Keratinocyte (primary cell): ENCODE data around the gene TTC39C. TPM values are rescaled to one million over a fixed set of nuclear protein-coding genes. Genes with fewer than 3 reads are reported as not detected.

ENCODE experiments used
- DNase-seq: peaks from one replicate; pipeline ENCODE4 v3.0.0-alpha.2; 2011; ENCODE audit warnings: low read depth, missing footprints, low spot score
- FAIRE-seq: peaks from 2 replicates; lab custom pipeline; 2011; peaks lifted over from hg19 to GRCh38; lab: Jason Lieb, UNC
- H2AFZ ChIP-seq: 2 replicates; pipeline ENCODE4 v1.6.0; 2012; ENCODE audit warnings: low read length, control low read depth, inconsistent platforms; ENCODE audit not compliant: control insufficient read depth
- H3K27ac ChIP-seq: 2 replicates; pipeline ENCODE4 v1.5.1; 2011; ENCODE audit warnings: low read length; ENCODE audit not compliant: control insufficient read depth, insufficient read depth
- H3K27me3 ChIP-seq: 3 replicates; pipeline ENCODE4 v1.6.0; 2011; ENCODE audit warnings: low read length; ENCODE audit not compliant: control insufficient read depth, insufficient read depth; ENCODE audit errors: extremely low read depth
- H3K36me3 ChIP-seq, 2 experiments: 2 replicates in 1 of 2; 3 replicates in 1 of 2; pipeline ENCODE4 v1.5.1; 2011; ENCODE audit warnings: low read length in 2 of 2, mild to moderate bottlenecking in 1 of 2; ENCODE audit not compliant: control insufficient read depth in 2 of 2, insufficient read depth in 2 of 2; ENCODE audit errors: extremely low read depth in 1 of 2
- H3K4me1 ChIP-seq: 3 replicates; pipeline ENCODE4 v1.5.1; 2011; ENCODE audit warnings: low read length; ENCODE audit not compliant: control insufficient read depth, insufficient read depth; ENCODE audit errors: extremely low read depth
- H3K4me2 ChIP-seq: 3 replicates; pipeline ENCODE4 v1.6.0; 2011; ENCODE audit warnings: low read depth, low read length; ENCODE audit not compliant: control insufficient read depth, insufficient read depth; ENCODE audit errors: extremely low read depth
- H3K4me3 ChIP-seq, 3 experiments: fragments of 200-600 bp in 1 of 3; sonication (generic) in 1 of 3; 2 replicates in 2 of 3; 3 replicates in 1 of 3; pipeline ENCODE4 v1.5.1; 2011 to 2016; ENCODE audit warnings: low read length in 3 of 3, mild to moderate bottlenecking in 3 of 3, control low read depth in 2 of 3, inconsistent platforms in 1 of 3, low read depth in 1 of 3, mixed read lengths in 1 of 3, mixed run types in 1 of 3, moderate library complexity in 1 of 3; ENCODE audit not compliant: control insufficient read depth in 2 of 3, insufficient read depth in 2 of 3; ENCODE audit errors: extremely low read depth in 1 of 3
- H3K79me2 ChIP-seq: 2 replicates; pipeline ENCODE4 v1.6.0; 2012; ENCODE audit warnings: low read length; ENCODE audit not compliant: control insufficient read depth, insufficient read depth
- H3K9ac ChIP-seq: 3 replicates; pipeline ENCODE4 v1.6.0; 2011; ENCODE audit warnings: low read length; ENCODE audit not compliant: control insufficient read depth, insufficient read depth; ENCODE audit errors: extremely low read depth
- H3K9me1 ChIP-seq: 3 replicates; pipeline ENCODE4 v1.6.0; 2011; ENCODE audit warnings: low read length; ENCODE audit not compliant: control insufficient read depth, insufficient read depth; ENCODE audit errors: extremely low read depth
- H3K9me3 ChIP-seq: 2 replicates; pipeline ENCODE4 v1.5.1; 2012; ENCODE audit warnings: low read depth, low read length; ENCODE audit not compliant: control insufficient read depth
- H4K20me1 ChIP-seq: 3 replicates; pipeline ENCODE4 v1.6.0; 2011; ENCODE audit warnings: low read length; ENCODE audit not compliant: control insufficient read depth, insufficient read depth; ENCODE audit errors: extremely low read depth
- EZH2 ChIP-seq: IDR thresholded peaks from one replicate; pipeline ENCODE4 v1.6.1; 2012; ENCODE audit warnings: inconsistent platforms, mild to moderate bottlenecking, low read length, moderate library complexity
- dilution Hi-C: fragments of 300-500 bp; cut with MboI; formaldehyde crosslinking; loops from one replicate; pipeline ENCODE4 v1.7.0; 2020; ENCODE audit warnings: low sequenced_read_pairs; ENCODE audit not compliant: extremely low pct_ligation_motif_present
- polyA plus RNA-seq, 5 experiments: library from polyadenylated mRNA; depleted of rRNA in 3 of 5; stranded (reverse) in 3 of 5; stranded (forward) in 1 of 5; unstranded in 1 of 5; fragments of >200 nt; gene quantifications; 1 replicate in 1 of 5; 2 replicates in 3 of 5; 3 replicates in 1 of 5; pipeline versions ENCODE4 v1.2.1 to v1.2.3, GENCODE V29; 2011 to 2012; ENCODE audit warnings: missing spikeins in 2 of 5, low read depth in 1 of 5, low replicate concordance in 1 of 5
- TF ChIP-seq, protein P1 (sequence below), 3 experiments: IDR thresholded peaks in 1 of 3; conservative IDR thresholded peaks in 1 of 3; optimal IDR thresholded peaks in 1 of 3; 2 replicates in 2 of 3; 3 replicates in 1 of 3; pipeline versions ENCODE3 to v1.5.1; 2011; ENCODE audit warnings: low read length in 3 of 3, mild to moderate bottlenecking in 3 of 3, moderate library complexity in 2 of 3, control low read depth in 1 of 3, inconsistent platforms in 1 of 3; ENCODE audit not compliant: insufficient read depth in 2 of 3; ENCODE audit errors: extremely low read depth in 1 of 3

TTC39C gene
- polyA plus RNA-seq, 1 donor (not counting 4 experiments of a cell fraction or from before 2014, with no cell fraction given), result 26.8 TPM

DNA sequence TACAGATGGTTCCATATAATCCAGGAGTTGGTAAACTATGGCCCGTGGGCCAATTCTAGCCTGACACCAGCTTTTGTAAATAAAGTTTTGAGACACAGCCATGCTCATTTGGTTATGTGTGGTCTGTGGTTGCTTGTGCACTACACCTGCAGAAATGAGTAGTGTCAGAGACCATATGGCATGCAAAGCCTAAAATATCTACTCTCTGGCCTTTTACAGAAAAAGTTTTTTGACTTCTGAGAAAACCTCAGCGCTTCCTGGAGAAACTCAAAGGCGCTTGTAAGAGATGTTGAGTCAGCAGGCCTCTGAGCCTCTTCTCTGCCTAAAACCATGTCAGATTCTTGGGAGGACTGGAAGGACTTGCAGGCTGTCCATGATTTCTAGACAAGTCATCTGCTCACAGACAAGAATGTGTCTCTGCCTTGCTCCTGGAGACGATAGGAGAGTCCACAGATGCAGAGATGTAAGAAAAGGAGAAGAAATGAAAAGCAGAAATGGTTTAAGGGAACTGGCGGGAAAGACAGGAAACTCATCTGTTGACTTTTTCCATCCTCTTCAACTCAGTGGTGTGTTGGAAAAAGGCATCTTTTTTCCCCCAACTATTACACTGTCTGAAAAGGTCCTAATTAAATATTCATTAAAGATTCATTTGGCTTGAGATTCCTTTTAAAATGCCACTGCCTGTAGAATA is 5.2 kb downstream of the TTC39C start:
- DNase-seq (no peak), FAIRE-seq (no peak)
- Histone ChIP-seq H4K20me1 (no peaks in the 10 kb centered on the region), H3K36me3 (peaks cover 2 to 8% of the 10 kb centered on the region in 2 experiments), H3K4me3 (no peak overlapping the region), H3K4me2 (no peak overlapping the region), H3K9me3 (no peaks in the 10 kb centered on the region), H3K9me1 (no peaks in the 10 kb centered on the region), H2AFZ (no peak overlapping the region), H3K79me2 (peaks cover 63% of the 10 kb centered on the region), H3K9ac (no peak overlapping the region), H3K27ac (no peak overlapping the region), H3K27me3 (no peaks in the 10 kb centered on the region), H3K4me1 (peaks cover 28% of the 10 kb centered on the region)
- dilution Hi-C loops, result no loop called here
- no peak for TF ChIP-seq EZH2

GRCh38 chr18:24021505-24021904 is 7.0 kb downstream of the TTC39C start:
- FAIRE-seq, result no peak
- Histone ChIP-seq H3K36me3 (peaks cover 2 to 8% of the 10 kb centered on the region in 2 experiments), H4K20me1 (no peaks in the 10 kb centered on the region), H3K4me3 (no peak overlapping the region), H3K27me3 (no peaks in the 10 kb centered on the region), H3K4me2 (no peak overlapping the region), H3K9ac (no peak overlapping the region), H3K4me1 (peaks cover 36% of the 10 kb centered on the region), H3K27ac (no peak overlapping the region), H3K9me1 (no peaks in the 10 kb centered on the region), H3K9me3 (no peaks in the 10 kb centered on the region), H3K79me2 (peaks cover 57% of the 10 kb centered on the region), H2AFZ (no peak overlapping the region)
- DNase-seq, result no peak
- TF ChIP-seq EZH2, result no peak
- TF ChIP-seq, protein P1, sequence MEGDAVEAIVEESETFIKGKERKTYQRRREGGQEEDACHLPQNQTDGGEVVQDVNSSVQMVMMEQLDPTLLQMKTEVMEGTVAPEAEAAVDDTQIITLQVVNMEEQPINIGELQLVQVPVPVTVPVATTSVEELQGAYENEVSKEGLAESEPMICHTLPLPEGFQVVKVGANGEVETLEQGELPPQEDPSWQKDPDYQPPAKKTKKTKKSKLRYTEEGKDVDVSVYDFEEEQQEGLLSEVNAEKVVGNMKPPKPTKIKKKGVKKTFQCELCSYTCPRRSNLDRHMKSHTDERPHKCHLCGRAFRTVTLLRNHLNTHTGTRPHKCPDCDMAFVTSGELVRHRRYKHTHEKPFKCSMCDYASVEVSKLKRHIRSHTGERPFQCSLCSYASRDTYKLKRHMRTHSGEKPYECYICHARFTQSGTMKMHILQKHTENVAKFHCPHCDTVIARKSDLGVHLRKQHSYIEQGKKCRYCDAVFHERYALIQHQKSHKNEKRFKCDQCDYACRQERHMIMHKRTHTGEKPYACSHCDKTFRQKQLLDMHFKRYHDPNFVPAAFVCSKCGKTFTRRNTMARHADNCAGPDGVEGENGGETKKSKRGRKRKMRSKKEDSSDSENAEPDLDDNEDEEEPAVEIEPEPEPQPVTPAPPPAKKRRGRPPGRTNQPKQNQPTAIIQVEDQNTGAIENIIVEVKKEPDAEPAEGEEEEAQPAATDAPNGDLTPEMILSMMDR (optimal IDR thresholded peaks at IDR 0.05 in 1 of 3, IDR thresholded peaks at IDR 0.05 in 1 of 3, conservative IDR thresholded peaks at IDR 0.05 in 1 of 3; ENCODE audit: extremely low read depth in 1 of 3, insufficient read depth in 2 of 3, low read length in 3 of 3), result no peak
- dilution Hi-C loops, result no loop called here
